ENCODE data around the gene RNF166.

Gene RNF166

GRCh38 chr16:88742896-88743605 lies 36.8 kb upstream of the RNF166 start:
- Mint-ChIP-seq H3K27me3 (no peaks in the 10 kb centered on the region), H3K27ac (no peak overlapping the region), H3K9me3 (no peaks in the 10 kb centered on the region), H3K4me1 (peaks cover 28% of the 10 kb centered on the region), H3K36me3 (no peaks in the 10 kb centered on the region), H3K4me3 (no peak overlapping the region)

- no peaks in the 10 kb centered on the region for H3K36me3 Mint-ChIP-seq
- no peaks in the 10 kb centered on the region for H3K27me3 Mint-ChIP-seq
- H3K4me3 Mint-ChIP-seq, result no peak overlapping the region
- H3K9me3 Mint-ChIP-seq, result no peaks in the 10 kb centered on the region
- H3K27ac Mint-ChIP-seq, result no peak overlapping the region
- H3K4me1 Mint-ChIP-seq, result peaks cover 24% of the 10 kb centered on the region
These were observed 35.2 kb upstream of the RNF166 start for GRCh38 chr16:88741368-88741767.

- no peaks in the 10 kb centered on the region for H3K36me3 Mint-ChIP-seq
- peaks cover 19% of the 10 kb centered on the region for H3K4me1 Mint-ChIP-seq
- no peak overlapping the region for H3K4me3 Mint-ChIP-seq
- no peak overlapping the region for H3K27ac Mint-ChIP-seq
- no peaks in the 10 kb centered on the region for H3K27me3 Mint-ChIP-seq
- H3K9me3 Mint-ChIP-seq, result no peaks in the 10 kb centered on the region
These were observed 34.5 kb upstream of the RNF166 start for GRCh38 chr16:88740727-88741055.

GRCh38 chr16:88739977-88740726 lies 33.9 kb upstream of the RNF166 start:
- H3K4me1 Mint-ChIP-seq, result peaks cover 14% of the 10 kb centered on the region
- no peaks in the 10 kb centered on the region for H3K27me3 Mint-ChIP-seq
- no peak overlapping the region for H3K27ac Mint-ChIP-seq
- no peak overlapping the region for H3K4me3 Mint-ChIP-seq
- H3K9me3 Mint-ChIP-seq, result no peaks in the 10 kb centered on the region
- no peaks in the 10 kb centered on the region for H3K36me3 Mint-ChIP-seq

GRCh38 chr16:88739139-88739976 lies 33.1 kb upstream of the RNF166 start:
- Mint-ChIP-seq H3K27ac (no peak overlapping the region), H3K27me3 (no peaks in the 10 kb centered on the region), H3K36me3 (no peaks in the 10 kb centered on the region), H3K4me1 (peaks cover 9% of the 10 kb centered on the region), H3K4me3 (no peak overlapping the region), H3K9me3 (no peaks in the 10 kb centered on the region)

GRCh38 chr16:88738151-88739084 lies 32.2 kb upstream of the RNF166 start:
- Mint-ChIP-seq H3K4me1 (peaks cover under 1% of the 10 kb centered on the region), H3K27me3 (no peaks in the 10 kb centered on the region), H3K36me3 (no peaks in the 10 kb centered on the region), H3K9me3 (no peaks in the 10 kb centered on the region), H3K27ac (peak overlapping the region; percentile 77), H3K4me3 (no peak overlapping the region)

GRCh38 chr16:88737298-88738150 lies 31.3 kb upstream of the RNF166 start:
- H3K36me3 Mint-ChIP-seq, result no peaks in the 10 kb centered on the region
- no peaks in the 10 kb centered on the region for H3K9me3 Mint-ChIP-seq
- no peaks in the 10 kb centered on the region for H3K4me1 Mint-ChIP-seq
- H3K4me3 Mint-ChIP-seq, result no peak overlapping the region
- H3K27ac Mint-ChIP-seq, result peak overlapping the region; percentile 35
- no peaks in the 10 kb centered on the region for H3K27me3 Mint-ChIP-seq

GRCh38 chr16:88736496-88736895 lies 30.3 kb upstream of the RNF166 start:
- no peak overlapping the region for H3K27ac Mint-ChIP-seq

GRCh38 chr16:88736088-88736487 lies 29.9 kb upstream of the RNF166 start:
- no peaks in the 10 kb centered on the region for H3K4me1 Mint-ChIP-seq
- H3K27ac Mint-ChIP-seq, result no peak overlapping the region
- H3K4me3 Mint-ChIP-seq, result no peak overlapping the region
- no peaks in the 10 kb centered on the region for H3K27me3 Mint-ChIP-seq
- H3K36me3 Mint-ChIP-seq, result no peaks in the 10 kb centered on the region
- H3K9me3 Mint-ChIP-seq, result no peaks in the 10 kb centered on the region

More at GRCh38 chr16:88736496-88736895, 30.3 kb upstream of the RNF166 start:
- Mint-ChIP-seq H3K36me3 (no peaks in the 10 kb centered on the region), H3K27me3 (no peaks in the 10 kb centered on the region), H3K4me3 (no peak overlapping the region), H3K9me3 (no peaks in the 10 kb centered on the region), H3K4me1 (no peaks in the 10 kb centered on the region)

- H3K4me1 Mint-ChIP-seq, result no peaks in the 10 kb centered on the region
- no peaks in the 10 kb centered on the region for H3K36me3 Mint-ChIP-seq
- no peaks in the 10 kb centered on the region for H3K9me3 Mint-ChIP-seq
- no peak overlapping the region for H3K4me3 Mint-ChIP-seq
- H3K27ac Mint-ChIP-seq, result no peak overlapping the region
- H3K27me3 Mint-ChIP-seq, result no peaks in the 10 kb centered on the region
These were observed 29.4 kb upstream of the RNF166 start for GRCh38 chr16:88735616-88736015.

- Mint-ChIP-seq H3K4me1 (no peaks in the 10 kb centered on the region), H3K36me3 (no peaks in the 10 kb centered on the region), H3K4me3 (no peak overlapping the region), H3K27ac (no peak overlapping the region), H3K27me3 (no peaks in the 10 kb centered on the region), H3K9me3 (no peaks in the 10 kb centered on the region)
These were observed 28.9 kb upstream of the RNF166 start for GRCh38 chr16:88735121-88735520.

- H3K9me3 Mint-ChIP-seq, result no peaks in the 10 kb centered on the region
- H3K36me3 Mint-ChIP-seq, result no peaks in the 10 kb centered on the region
- H3K4me3 Mint-ChIP-seq, result no peak overlapping the region
- H3K27ac Mint-ChIP-seq, result no peak overlapping the region
- no peaks in the 10 kb centered on the region for H3K27me3 Mint-ChIP-seq
- H3K4me1 Mint-ChIP-seq, result no peaks in the 10 kb centered on the region
These were observed 28.1 kb upstream of the RNF166 start for GRCh38 chr16:88734361-88734728.

GRCh38 chr16:88733630-88734360 lies 27.6 kb upstream of the RNF166 start:
- Mint-ChIP-seq H3K9me3 (no peaks in the 10 kb centered on the region), H3K27me3 (no peaks in the 10 kb centered on the region), H3K27ac (no peak overlapping the region), H3K36me3 (no peaks in the 10 kb centered on the region), H3K4me3 (no peak overlapping the region), H3K4me1 (no peaks in the 10 kb centered on the region)

- H3K4me1 Mint-ChIP-seq, result no peaks in the 10 kb centered on the region
- H3K27ac Mint-ChIP-seq, result no peak overlapping the region
- no peaks in the 10 kb centered on the region for H3K27me3 Mint-ChIP-seq
- no peaks in the 10 kb centered on the region for H3K36me3 Mint-ChIP-seq
- no peaks in the 10 kb centered on the region for H3K9me3 Mint-ChIP-seq
- no peak overlapping the region for H3K4me3 Mint-ChIP-seq
These were observed 26.7 kb upstream of the RNF166 start for GRCh38 chr16:88732961-88733294.

All from activated naive CD4-positive, alpha-beta T cell treated with anti-CD3 and anti-CD28 coated beads, Interleukin-2, amount 50 U/mL, for 24 hours (primary cell).